ENCODE results near the gene EFCAB6.

- no peak for TF ChIP-seq CTCF (IDR thresholded peaks at IDR 0.05)
- no peak for TF ChIP-seq POLR2A (IDR thresholded peaks at IDR 0.05)
These were observed 80.1 kb downstream of the EFCAB6 start for GRCh38 chr22:43731988-43732387.

All from adrenal gland (tissue), 5 donors.